HepG2 (cell line): ENCODE data around the gene GBP7. TPM values are rescaled to one million over a fixed set of nuclear protein-coding genes. Genes with fewer than 3 reads are reported as not detected.

Source experiments
- ATAC-seq: fragments of 200-7000 bp; cut with Tn5 transposase; 3 replicates; pipeline ENCODE4 v1.9.1; 2020; ENCODE audit warnings: mild to moderate bottlenecking, moderate library complexity
- BruUV-seq: library from RNA; stranded (reverse); fragments of 400-500 nt; replicated peaks from 2 replicates; lab custom pipeline; 2021; lab: Mats Ljungman, UMichigan
- CTCF ChIA-PET: fragments of 300-600 bp; formaldehyde crosslinking; extraction: SDS; loops from one replicate; lab custom pipeline; 2021; ENCODE audit warnings: low total read pairs, inconsistent platforms, low intra/inter-chr PET ratio; lab: Yijun Ruan, JAX
- POLR2A ChIA-PET: fragments of 350-600 bp; sonication (Branson Sonifier 250); formaldehyde crosslinking; loops from one replicate; lab custom pipeline; 2020; ENCODE audit warnings: antibody characterized with exemption, inconsistent platforms; lab: Yijun Ruan, JAX
- DNase-seq: peaks from one replicate; pipeline ENCODE4 v3.0.0-alpha.2; 2015; ENCODE audit warnings: low spot score
- FAIRE-seq: peaks from 3 replicates; lab custom pipeline; 2011; peaks lifted over from hg19 to GRCh38; lab: Jason Lieb, UNC
- H2AFZ ChIP-seq: one replicate; pipeline ENCODE4 v1.6.1; 2011; ENCODE audit warnings: low read length, inconsistent platforms
- H3K27ac ChIP-seq: fragments of 300-600 bp; 3 replicates; pipeline ENCODE4 v1.8.0; 2011; ENCODE audit warnings: mixed run types, mild to moderate bottlenecking, mixed read lengths, low read length, inconsistent platforms; ENCODE audit not compliant: insufficient read depth; ENCODE audit errors: extremely low read length
- H3K27me3 ChIP-seq, 2 experiments: fragments of 200-600 bp in 1 of 2; 2 replicates in 1 of 2; 3 replicates in 1 of 2; pipeline versions ENCODE4 v1.6.0 to v1.8.0; 2011; ENCODE audit warnings: low read length in 2 of 2, mild to moderate bottlenecking in 2 of 2, moderate library complexity in 2 of 2, inconsistent platforms in 1 of 2; ENCODE audit not compliant: insufficient read depth in 2 of 2, control insufficient read depth in 1 of 2
- H3K36me3 ChIP-seq, 2 experiments: fragments of 200-600 bp in 1 of 2; replicated peaks in 1 of 2; 2 replicates in 1 of 2; 3 replicates in 1 of 2; pipeline versions ENCODE4 v1.5.1 to v1.8.0; 2011; ENCODE audit warnings: low read length in 2 of 2, inconsistent platforms in 1 of 2; ENCODE audit not compliant: insufficient read depth in 2 of 2, control insufficient read depth in 1 of 2
- H3K4me1 ChIP-seq: 2 replicates; pipeline ENCODE4 v1.5.1; 2012; ENCODE audit warnings: low read length, inconsistent platforms; ENCODE audit not compliant: insufficient read depth
- H3K4me2 ChIP-seq: 2 replicates; pipeline ENCODE4 v1.6.0; 2011; ENCODE audit warnings: low read depth, low read length, inconsistent platforms
- H3K4me3 ChIP-seq, 3 experiments: fragments of 200-600 bp in 1 of 3; sonication (generic), shearing (Covaris generic) in 1 of 3; replicated peaks in 1 of 3; 2 replicates each; pipeline ENCODE4 v1.5.1; 2011 to 2016; ENCODE audit warnings: low read length in 3 of 3, inconsistent platforms in 2 of 3, low read depth in 2 of 3, mild to moderate bottlenecking in 2 of 3, control low read depth in 1 of 3, mixed read lengths in 1 of 3; ENCODE audit not compliant: insufficient read depth in 1 of 3
- H3K79me2 ChIP-seq: one replicate; pipeline ENCODE4 v1.6.1; 2011; ENCODE audit warnings: low read length, inconsistent platforms; ENCODE audit not compliant: insufficient read depth
- H3K9ac ChIP-seq: 2 replicates; pipeline ENCODE4 v1.6.0; 2011; ENCODE audit warnings: mild to moderate bottlenecking, low read depth, low read length, inconsistent platforms; ENCODE audit not compliant: insufficient read depth
- H3K9me3 ChIP-seq: 2 replicates; pipeline ENCODE4 v1.5.1; 2012; ENCODE audit warnings: mild to moderate bottlenecking, low read length
- H4K20me1 ChIP-seq: 2 replicates; pipeline ENCODE4 v1.6.0; 2011; ENCODE audit warnings: inconsistent platforms, mild to moderate bottlenecking, low read length, moderate library complexity; ENCODE audit not compliant: insufficient read depth
- ARNT2 ChIP-seq: sonication (generic); formaldehyde crosslinking; IDR thresholded peaks from 2 replicates; pipeline ENCODE4 v1.8.0; 2022; ENCODE audit warnings: mild to moderate bottlenecking, low read depth, missing genetic modification reagents, moderate library complexity
- ETV5 ChIP-seq: IDR thresholded peaks from 2 replicates; pipeline ENCODE4 v1.6.1; 2018; ENCODE audit warnings: missing biosample characterization, missing genetic modification reagents, inconsistent platforms, borderline replicate concordance
- MATR3 ChIP-seq: sonication (generic); formaldehyde crosslinking; IDR thresholded peaks from 2 replicates; pipeline ENCODE4 v1.4.0; 2020; ENCODE audit warnings: missing genetic modification reagents
- MEF2D ChIP-seq: sonication (generic); formaldehyde crosslinking; IDR thresholded peaks from 2 replicates; pipeline ENCODE4 v1.5.1; 2020; ENCODE audit warnings: mild to moderate bottlenecking, missing genetic modification reagents
- POLR2A ChIP-seq, 2 experiments: IDR thresholded peaks; 2 replicates each; pipeline ENCODE4 v1.6.1; 2011; ENCODE audit warnings: low read depth in 2 of 2, low read length in 2 of 2, mild to moderate bottlenecking in 1 of 2, moderate library complexity in 1 of 2; ENCODE audit not compliant: insufficient read depth in 1 of 2
- SMAD9 ChIP-seq: sonication (generic); formaldehyde crosslinking; IDR thresholded peaks from 2 replicates; pipeline ENCODE4 v1.5.1; 2020; ENCODE audit warnings: mild to moderate bottlenecking, missing genetic modification reagents
- TBX2 ChIP-seq: sonication (generic); formaldehyde crosslinking; IDR thresholded peaks from 2 replicates; pipeline ENCODE4 v1.5.0; 2020; ENCODE audit warnings: missing genetic modification reagents, mild to moderate bottlenecking, borderline replicate concordance
- TRIM24 ChIP-seq: sonication (generic); formaldehyde crosslinking; IDR thresholded peaks from 2 replicates; pipeline ENCODE4 v1.8.0; 2022; ENCODE audit warnings: mild to moderate bottlenecking, missing genetic modification reagents
- WIZ ChIP-seq: sonication (generic); formaldehyde crosslinking; IDR thresholded peaks from 2 replicates; pipeline ENCODE4 v1.5.1; 2020; ENCODE audit warnings: mild to moderate bottlenecking, missing genetic modification reagents
- YY1 ChIP-seq: IDR thresholded peaks from 2 replicates; pipeline ENCODE4 v1.6.1; 2011; ENCODE audit warnings: low read length, low read depth, moderate library complexity, mild to moderate bottlenecking; ENCODE audit not compliant: insufficient read depth, insufficient replicate concordance
- ZC3H4 ChIP-seq: sonication (generic); formaldehyde crosslinking; IDR thresholded peaks from 2 replicates; pipeline ENCODE4 v1.4.0; 2020; ENCODE audit warnings: missing genetic modification reagents, borderline replicate concordance
- ZNF224 ChIP-seq: sonication (generic); formaldehyde crosslinking; IDR thresholded peaks from 2 replicates; pipeline ENCODE4 v1.5.0; 2020; ENCODE audit warnings: mild to moderate bottlenecking, missing genetic modification reagents
- ZNF33A ChIP-seq: sonication (generic); formaldehyde crosslinking; IDR thresholded peaks from 2 replicates; pipeline ENCODE4 v1.5.1; 2020; ENCODE audit warnings: missing genetic modification reagents, mild to moderate bottlenecking, moderate library complexity, borderline replicate concordance
- ZNF550 ChIP-seq: sonication (generic); formaldehyde crosslinking; IDR thresholded peaks from 2 replicates; pipeline ENCODE4 v1.4.0; 2020; ENCODE audit warnings: mild to moderate bottlenecking, missing genetic modification reagents, borderline replicate concordance
- ZNF678 ChIP-seq: sonication (generic); formaldehyde crosslinking; IDR thresholded peaks from 2 replicates; pipeline ENCODE4 v1.4.0; 2020; ENCODE audit warnings: mild to moderate bottlenecking, missing genetic modification reagents
- ZNF7 ChIP-seq: IDR thresholded peaks from 2 replicates; pipeline ENCODE4 v1.6.1; 2016; ENCODE audit warnings: missing biosample characterization, missing genetic modification reagents
- WGBS: methylation state at CpG from one replicate; pipeline ENCODE4 v1.1.6; 2017; ENCODE audit warnings: low lambda C conversion rate; 5-methylcytosine and 5-hydroxymethylcytosine counted together
- in situ Hi-C: cut with HindIII; loops from 2 replicates; pipeline ENCODE4 v1.10.0; 2017; ENCODE audit warnings: low pct_unique_long_range_greater_than_20kb; ENCODE audit not compliant: extremely low pct_ligation_motif_present
- intact Hi-C: fragments of 100-400 bp; cut with micrococcal nuclease; formaldehyde crosslinking; loops from one replicate; pipeline ENCODE4 v1.10.0; 2022; ENCODE audit not compliant: unreplicated experiment
- polyA plus RNA-seq, 8 experiments: library from polyadenylated mRNA; depleted of rRNA in 3 of 8; stranded (reverse) in 7 of 8; unstranded in 1 of 8; fragments of >200 nt; fragmentation: Illumina TruSeq in 4 of 8; extraction: Trizol in 4 of 8; gene quantifications; 2 replicates each; pipeline versions ENCODE4 v1.2.1 to v1.2.3, GENCODE V29; 2011 to 2016; ENCODE audit warnings: low read depth in 4 of 8, missing spikeins in 1 of 8, mixed read lengths in 1 of 8; ENCODE audit not compliant: insufficient read depth in 1 of 8
- total RNA-seq, 5 experiments: library from RNA; depleted of rRNA; stranded (reverse); fragments of >200 nt; fragmentation: Illumina TruSeq; extraction: Trizol; gene quantifications; 2 replicates each; pipeline ENCODE4 v1.2.3, GENCODE V29; 2016; ENCODE audit warnings: low read depth in 1 of 5
- TF ChIP-seq, protein P1 (sequence below): sonication (generic); formaldehyde crosslinking; IDR thresholded peaks from 2 replicates; pipeline ENCODE4; 2020; ENCODE audit warnings: missing genetic modification reagents, mild to moderate bottlenecking, borderline replicate concordance
- TF ChIP-seq, protein P2 (sequence below): sonication (generic); formaldehyde crosslinking; IDR thresholded peaks from 2 replicates; pipeline ENCODE4 v1.5.1; 2020; ENCODE audit warnings: mild to moderate bottlenecking, missing genetic modification reagents, borderline replicate concordance
- TF ChIP-seq, protein P3 (sequence below): sonication (generic); formaldehyde crosslinking; IDR thresholded peaks from 2 replicates; pipeline ENCODE4 v1.9.0; 2021; ENCODE audit warnings: missing genetic modification reagents, mild to moderate bottlenecking, borderline replicate concordance
- TF ChIP-seq, protein P4 (sequence below): sonication (generic); formaldehyde crosslinking; IDR thresholded peaks from 2 replicates; pipeline ENCODE4 v1.4.0; 2020; ENCODE audit warnings: missing genetic modification reagents, low read depth, mild to moderate bottlenecking, borderline replicate concordance

GBP7 gene
- total and polyA plus RNA-seq, 2 of the 13 experiments (the other 11 are each of a cell fraction or from before 2014, with no cell fraction given) = not detected

DNA sequence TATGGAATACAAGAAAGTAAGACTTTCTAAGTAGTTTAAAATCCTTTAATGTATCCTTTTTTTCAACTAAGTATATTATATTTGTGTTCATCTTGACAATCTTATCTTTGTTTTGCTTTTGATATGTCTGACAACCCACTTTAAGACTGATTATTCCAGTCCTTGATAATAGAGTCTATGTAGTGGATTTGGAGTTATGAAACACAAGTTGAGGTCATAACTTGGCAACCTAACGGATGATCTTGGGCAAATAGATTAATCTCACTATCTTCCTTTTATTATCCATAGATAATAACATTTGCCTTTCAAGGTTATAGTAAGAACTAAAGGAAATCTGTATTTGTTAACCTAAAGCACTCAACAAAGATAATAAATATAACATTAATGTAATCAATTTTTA, 45.1 kb downstream of the GBP7 start:
- H3K4me3 ChIP-seq = no peak overlapping the region
- H3K27ac ChIP-seq = no peak overlapping the region
- no peaks in the 10 kb centered on the region for H3K9me3 ChIP-seq
- no peak overlapping the region for H2AFZ ChIP-seq
- DNase-seq = no peak
- H3K9ac ChIP-seq = no peak overlapping the region
- no peaks in the 10 kb centered on the region for H3K36me3 ChIP-seq
- H4K20me1 ChIP-seq = no peaks in the 10 kb centered on the region
- FAIRE-seq = no peak
- H3K4me1 ChIP-seq = peaks cover 20% of the 10 kb centered on the region
- intact Hi-C loops (no loop called here), in situ Hi-C loops (no loop called here)
- H3K27me3 ChIP-seq = no peaks in the 10 kb centered on the region; a peak in 1 of 5 replicates
- 6% methylated on average over 1 of the region's 1 CpG for WGBS
- ChIA-PET CTCF (no interaction called here), POLR2A (no interaction called here)
- BruUV-seq = no TSS peak
- TF ChIP-seq TRIM24 (CRISPR knock-in tag) (no peak), ZNF7 (no peak), MATR3 (CRISPR knock-in tag) (no peak), ARNT2 (CRISPR knock-in tag) (no peak), ZNF678 (CRISPR knock-in tag) (no peak), ZNF224 (CRISPR knock-in tag) (no peak), MEF2D (no peak), SMAD9 (CRISPR knock-in tag) (no peak), WIZ (CRISPR knock-in tag) (no peak), ZC3H4 (CRISPR knock-in tag) (no peak), POLR2A (IDR thresholded peaks at IDR 0.05; ENCODE audit: insufficient read depth in 1 of 2, low read depth in 2 of 2, low read length in 2 of 2) (no peak), ZNF33A (CRISPR knock-in tag) (no peak), ETV5 (CRISPR knock-in tag) (no peak), YY1 (no peak), TBX2 (CRISPR knock-in tag) (no peak), ZNF550 (CRISPR knock-in tag) (no peak)
- TF ChIP-seq, protein P1, sequence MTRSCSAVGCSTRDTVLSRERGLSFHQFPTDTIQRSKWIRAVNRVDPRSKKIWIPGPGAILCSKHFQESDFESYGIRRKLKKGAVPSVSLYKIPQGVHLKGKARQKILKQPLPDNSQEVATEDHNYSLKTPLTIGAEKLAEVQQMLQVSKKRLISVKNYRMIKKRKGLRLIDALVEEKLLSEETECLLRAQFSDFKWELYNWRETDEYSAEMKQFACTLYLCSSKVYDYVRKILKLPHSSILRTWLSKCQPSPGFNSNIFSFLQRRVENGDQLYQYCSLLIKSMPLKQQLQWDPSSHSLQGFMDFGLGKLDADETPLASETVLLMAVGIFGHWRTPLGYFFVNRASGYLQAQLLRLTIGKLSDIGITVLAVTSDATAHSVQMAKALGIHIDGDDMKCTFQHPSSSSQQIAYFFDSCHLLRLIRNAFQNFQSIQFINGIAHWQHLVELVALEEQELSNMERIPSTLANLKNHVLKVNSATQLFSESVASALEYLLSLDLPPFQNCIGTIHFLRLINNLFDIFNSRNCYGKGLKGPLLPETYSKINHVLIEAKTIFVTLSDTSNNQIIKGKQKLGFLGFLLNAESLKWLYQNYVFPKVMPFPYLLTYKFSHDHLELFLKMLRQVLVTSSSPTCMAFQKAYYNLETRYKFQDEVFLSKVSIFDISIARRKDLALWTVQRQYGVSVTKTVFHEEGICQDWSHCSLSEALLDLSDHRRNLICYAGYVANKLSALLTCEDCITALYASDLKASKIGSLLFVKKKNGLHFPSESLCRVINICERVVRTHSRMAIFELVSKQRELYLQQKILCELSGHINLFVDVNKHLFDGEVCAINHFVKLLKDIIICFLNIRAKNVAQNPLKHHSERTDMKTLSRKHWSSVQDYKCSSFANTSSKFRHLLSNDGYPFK = no peak
- TF ChIP-seq, protein P2, sequence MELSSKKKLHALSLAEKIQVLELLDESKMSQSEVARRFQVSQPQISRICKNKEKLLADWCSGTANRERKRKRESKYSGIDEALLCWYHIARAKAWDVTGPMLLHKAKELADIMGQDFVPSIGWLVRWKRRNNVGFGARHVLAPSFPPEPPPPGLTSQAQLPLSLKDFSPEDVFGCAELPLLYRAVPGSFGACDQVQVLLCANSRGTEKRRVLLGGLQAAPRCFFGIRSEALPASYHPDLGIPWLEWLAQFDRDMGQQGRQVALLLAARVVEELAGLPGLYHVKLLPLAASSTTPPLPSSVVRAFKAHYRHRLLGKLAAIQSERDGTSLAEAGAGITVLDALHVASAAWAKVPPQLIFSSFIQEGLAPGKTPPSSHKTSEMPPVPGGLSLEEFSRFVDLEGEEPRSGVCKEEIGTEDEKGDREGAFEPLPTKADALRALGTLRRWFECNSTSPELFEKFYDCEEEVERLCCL = no peak
- TF ChIP-seq, protein P3, sequence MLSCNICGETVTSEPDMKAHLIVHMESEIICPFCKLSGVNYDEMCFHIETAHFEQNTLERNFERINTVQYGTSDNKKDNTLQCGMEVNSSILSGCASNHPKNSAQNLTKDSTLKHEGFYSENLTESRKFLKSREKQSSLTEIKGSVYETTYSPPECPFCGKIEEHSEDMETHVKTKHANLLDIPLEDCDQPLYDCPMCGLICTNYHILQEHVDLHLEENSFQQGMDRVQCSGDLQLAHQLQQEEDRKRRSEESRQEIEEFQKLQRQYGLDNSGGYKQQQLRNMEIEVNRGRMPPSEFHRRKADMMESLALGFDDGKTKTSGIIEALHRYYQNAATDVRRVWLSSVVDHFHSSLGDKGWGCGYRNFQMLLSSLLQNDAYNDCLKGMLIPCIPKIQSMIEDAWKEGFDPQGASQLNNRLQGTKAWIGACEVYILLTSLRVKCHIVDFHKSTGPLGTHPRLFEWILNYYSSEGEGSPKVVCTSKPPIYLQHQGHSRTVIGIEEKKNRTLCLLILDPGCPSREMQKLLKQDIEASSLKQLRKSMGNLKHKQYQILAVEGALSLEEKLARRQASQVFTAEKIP = no peak
- TF ChIP-seq, protein P4, sequence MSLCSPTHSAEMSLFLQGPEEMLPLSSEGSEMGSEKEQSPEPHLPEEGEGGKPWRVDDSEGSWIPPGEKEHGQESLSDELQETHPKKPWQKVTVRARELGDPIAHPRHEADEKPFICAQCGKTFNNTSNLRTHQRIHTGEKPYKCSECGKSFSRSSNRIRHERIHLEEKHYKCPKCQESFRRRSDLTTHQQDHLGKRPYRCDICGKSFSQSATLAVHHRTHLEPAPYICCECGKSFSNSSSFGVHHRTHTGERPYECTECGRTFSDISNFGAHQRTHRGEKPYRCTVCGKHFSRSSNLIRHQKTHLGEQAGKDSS (CRISPR knock-in tag) = no peak
- H3K4me2 ChIP-seq = no peak overlapping the region
- ATAC-seq = no peak
- no peaks in the 10 kb centered on the region for H3K79me2 ChIP-seq
